Nephron (organoid): ENCODE measurements around the gene PRKCA.
A peak's percentile ranks its signal among the peaks of the same experiment; 100 is the strongest.
"Not testable (repeated sequence)": the region's sequence is repeated elsewhere in the genome, so short reads cannot be mapped to it uniquely, and the experiment has no call there.

Source experiments
- H3K27ac Mint-ChIP-seq, 3 experiments: 2 replicates each; pipeline ENCODE4 v1.8.0; 2020; ENCODE audit warnings: mixed read lengths in 3 of 3, mild to moderate bottlenecking in 2 of 3, moderate library complexity in 1 of 3
- H3K27me3 Mint-ChIP-seq: 2 replicates; pipeline ENCODE4 v1.8.0; 2021; ENCODE audit warnings: low read depth, mild to moderate bottlenecking, moderate library complexity, mixed read lengths
- H3K36me3 Mint-ChIP-seq: 2 replicates; pipeline ENCODE4 v1.8.0; 2020; ENCODE audit warnings: low read depth, mixed read lengths
- H3K4me1 Mint-ChIP-seq: 2 replicates; pipeline ENCODE4 v1.8.0; 2020; ENCODE audit warnings: mixed read lengths
- H3K4me3 Mint-ChIP-seq, 3 experiments: 2 replicates each; pipeline ENCODE4 v1.8.0; 2020; ENCODE audit warnings: mild to moderate bottlenecking in 3 of 3, mixed read lengths in 3 of 3, moderate library complexity in 2 of 3
- H3K9me3 Mint-ChIP-seq: 2 replicates; pipeline ENCODE4 v1.8.0; 2020; ENCODE audit warnings: mixed read lengths
- TF ChIP-seq, protein P1 (sequence below), 3 experiments: fragments of 200-600 bp; sonication (generic); IDR thresholded peaks; one replicate each; pipeline ENCODE4 v1.5.0; 2021; ENCODE audit warnings: antibody characterized with exemption in 3 of 3; ENCODE audit not compliant: unreplicated experiment in 3 of 3

PRKCA gene

GRCh38 chr17:66290101-66290722 lies 12.2 kb upstream of the PRKCA start:
- Mint-ChIP-seq H3K27ac (no peak overlapping the region), H3K27me3 (peaks cover 9% of the 10 kb centered on the region), H3K4me3 (no peak overlapping the region), H3K36me3 (no peaks in the 10 kb centered on the region), H3K4me1 (no peaks in the 10 kb centered on the region), H3K9me3 (no peaks in the 10 kb centered on the region)
- TF ChIP-seq, protein P1, sequence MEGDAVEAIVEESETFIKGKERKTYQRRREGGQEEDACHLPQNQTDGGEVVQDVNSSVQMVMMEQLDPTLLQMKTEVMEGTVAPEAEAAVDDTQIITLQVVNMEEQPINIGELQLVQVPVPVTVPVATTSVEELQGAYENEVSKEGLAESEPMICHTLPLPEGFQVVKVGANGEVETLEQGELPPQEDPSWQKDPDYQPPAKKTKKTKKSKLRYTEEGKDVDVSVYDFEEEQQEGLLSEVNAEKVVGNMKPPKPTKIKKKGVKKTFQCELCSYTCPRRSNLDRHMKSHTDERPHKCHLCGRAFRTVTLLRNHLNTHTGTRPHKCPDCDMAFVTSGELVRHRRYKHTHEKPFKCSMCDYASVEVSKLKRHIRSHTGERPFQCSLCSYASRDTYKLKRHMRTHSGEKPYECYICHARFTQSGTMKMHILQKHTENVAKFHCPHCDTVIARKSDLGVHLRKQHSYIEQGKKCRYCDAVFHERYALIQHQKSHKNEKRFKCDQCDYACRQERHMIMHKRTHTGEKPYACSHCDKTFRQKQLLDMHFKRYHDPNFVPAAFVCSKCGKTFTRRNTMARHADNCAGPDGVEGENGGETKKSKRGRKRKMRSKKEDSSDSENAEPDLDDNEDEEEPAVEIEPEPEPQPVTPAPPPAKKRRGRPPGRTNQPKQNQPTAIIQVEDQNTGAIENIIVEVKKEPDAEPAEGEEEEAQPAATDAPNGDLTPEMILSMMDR (IDR thresholded peaks at IDR 0.05; ENCODE audit: unreplicated experiment in 3 of 3): peak in 1 of 3 experiments; percentile 7

- peaks cover 21% of the 10 kb centered on the region for H3K27me3 Mint-ChIP-seq
- H3K4me3 Mint-ChIP-seq: no peak overlapping the region
- no peaks in the 10 kb centered on the region for H3K9me3 Mint-ChIP-seq
- TF ChIP-seq, protein P1 (IDR thresholded peaks at IDR 0.05; ENCODE audit: unreplicated experiment in 3 of 3): no peak
- H3K27ac Mint-ChIP-seq: no peak overlapping the region
- H3K4me1 Mint-ChIP-seq: peaks cover 6% of the 10 kb centered on the region
- no peaks in the 10 kb centered on the region for H3K36me3 Mint-ChIP-seq
Measured at GRCh38 chr17:66292353-66292752, 10.1 kb upstream of the PRKCA start.

- TF ChIP-seq, protein P1 (IDR thresholded peaks at IDR 0.05; ENCODE audit: unreplicated experiment in 3 of 3): no peak
- Mint-ChIP-seq H3K36me3 (no peaks in the 10 kb centered on the region), H3K27ac (no peak overlapping the region), H3K9me3 (no peaks in the 10 kb centered on the region), H3K27me3 (peaks cover 38% of the 10 kb centered on the region), H3K4me3 (no peak overlapping the region), H3K4me1 (peaks cover 6% of the 10 kb centered on the region)
Measured at GRCh38 chr17:66296289-66296725, 6.1 kb upstream of the PRKCA start.

DNA sequence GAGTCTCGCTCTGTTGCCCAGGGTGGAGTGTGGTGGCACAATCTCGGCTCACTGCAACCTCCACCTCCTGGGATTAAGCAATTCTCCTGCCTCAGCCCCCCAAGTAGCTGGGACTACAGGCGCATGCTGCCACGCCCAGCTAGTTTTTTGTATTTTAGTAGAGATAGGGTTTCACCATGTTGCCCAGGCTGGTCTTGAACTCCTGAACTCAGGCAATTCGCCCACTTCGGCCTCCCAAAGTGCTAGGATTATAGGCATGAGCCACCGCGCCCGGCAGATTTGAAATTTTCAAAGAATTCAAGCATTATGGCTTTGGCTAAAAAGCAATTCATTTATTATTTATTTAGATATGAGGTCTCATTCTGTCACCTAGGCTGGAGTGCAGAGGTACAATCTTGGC lies 5.0 kb upstream of the PRKCA start:
- not testable (repeated sequence) for H3K27ac Mint-ChIP-seq, H3K9me3 Mint-ChIP-seq, H3K4me3 Mint-ChIP-seq, H3K36me3 Mint-ChIP-seq
- peaks cover 12% of the 10 kb centered on the region for H3K4me1 Mint-ChIP-seq
- H3K27me3 Mint-ChIP-seq: peaks cover 43% of the 10 kb centered on the region

DNA sequence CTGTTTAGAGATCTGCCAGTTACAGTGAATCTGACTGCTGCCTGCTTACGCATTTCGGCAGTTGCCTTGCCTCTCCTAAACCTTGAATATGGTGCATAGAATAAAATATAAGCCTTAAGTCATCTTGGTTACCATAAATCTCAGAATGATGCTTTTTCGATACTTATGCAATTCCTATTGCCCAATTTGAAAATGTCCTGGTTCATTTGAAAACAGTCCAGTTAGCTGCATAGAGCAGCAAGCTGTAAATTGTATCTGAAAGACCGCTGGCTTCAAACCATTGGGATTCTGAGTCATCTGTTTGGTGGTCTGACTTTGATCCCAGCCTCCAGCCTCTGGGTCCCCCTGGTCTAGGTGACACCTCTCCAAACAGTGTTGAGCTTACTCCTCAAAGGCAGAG lies 2.7 kb upstream of the PRKCA start:
- TF ChIP-seq, protein P1 (IDR thresholded peaks at IDR 0.05; ENCODE audit: unreplicated experiment in 3 of 3): no peak
- H3K4me1 Mint-ChIP-seq: peaks cover 19% of the 10 kb centered on the region
- no peak overlapping the region for H3K27ac Mint-ChIP-seq
- H3K9me3 Mint-ChIP-seq: no peaks in the 10 kb centered on the region
- H3K4me3 Mint-ChIP-seq: peak overlapping the region in 1 of 3 experiments; percentile 92
- peaks cover 54% of the 10 kb centered on the region for H3K27me3 Mint-ChIP-seq
- no peaks in the 10 kb centered on the region for H3K36me3 Mint-ChIP-seq

- TF ChIP-seq, protein P1 (IDR thresholded peaks at IDR 0.05; ENCODE audit: unreplicated experiment in 3 of 3): no peak
- peak overlapping the region; percentile 87 to 92 (median 92) for H3K4me3 Mint-ChIP-seq
Measured at GRCh38 chr17:66300956-66301355, 1.5 kb upstream of the PRKCA start.

More at GRCh38 chr17:66300956-66301355, 1.5 kb upstream of the PRKCA start:
- peaks cover 56% of the 10 kb centered on the region for H3K27me3 Mint-ChIP-seq
- no peaks in the 10 kb centered on the region for H3K9me3 Mint-ChIP-seq
- no peaks in the 10 kb centered on the region for H3K36me3 Mint-ChIP-seq
- peaks cover 27% of the 10 kb centered on the region for H3K4me1 Mint-ChIP-seq
- no peak overlapping the region for H3K27ac Mint-ChIP-seq
